IMR-90 (cell line): ENCODE measurements around the gene ARMC3. TPM values are rescaled to one million over a fixed set of nuclear protein-coding genes. Genes with fewer than 3 reads are reported as not detected.

Source experiments
- ATAC-seq: fragments of 200-7000 bp; cut with Tn5 transposase; 2 replicates; pipeline ENCODE4 v1.9.1; 2020; ENCODE audit warnings: low read depth, mild to moderate bottlenecking, moderate library complexity
- BruUV-seq: library from RNA; stranded (reverse); fragments of 400-500 nt; replicated peaks from 2 replicates; lab custom pipeline; 2021; lab: Mats Ljungman, UMichigan
- CTCF ChIA-PET: fragments of 300-600 bp; formaldehyde crosslinking; extraction: SDS; loops from one replicate; lab custom pipeline; 2021; ENCODE audit warnings: antibody characterized with exemption; lab: Yijun Ruan, JAX
- POLR2A ChIA-PET: fragments of 300-600 bp; sonication (Branson Sonifier 250); formaldehyde crosslinking; loops from one replicate; lab custom pipeline; 2022; ENCODE audit warnings: antibody characterized with exemption; ENCODE audit not compliant: unreplicated experiment; lab: Charles Lee
- DNase-seq: peaks from one replicate; pipeline ENCODE4 v3.0.0; 2013
- H2AFZ ChIP-seq: replicated peaks from 2 replicates; pipeline ENCODE3; 2013; ENCODE audit warnings: low read length, mild to moderate bottlenecking; ENCODE audit not compliant: poor library complexity
- H2AK5ac ChIP-seq: 2 replicates; pipeline ENCODE4 v1.6.1; 2013; ENCODE audit warnings: low read depth, low read length, inconsistent platforms
- H2AK9ac ChIP-seq: replicated peaks from 2 replicates; pipeline ENCODE3; 2013; ENCODE audit warnings: mild to moderate bottlenecking, low read depth, low read length, moderate library complexity; ENCODE audit not compliant: poor library complexity
- H2BK120ac ChIP-seq: 2 replicates; pipeline ENCODE4 v1.6.1; 2013; ENCODE audit warnings: low read depth, low read length, inconsistent platforms
- H2BK15ac ChIP-seq: 3 replicates; pipeline ENCODE4 v1.6.1; 2013; ENCODE audit warnings: low read depth, low read length, inconsistent platforms
- H2BK20ac ChIP-seq: 2 replicates; pipeline ENCODE4 v1.6.1; 2013; ENCODE audit warnings: low read depth, mild to moderate bottlenecking, inconsistent platforms, low read length, moderate library complexity
- H2BK5ac ChIP-seq: 2 replicates; pipeline ENCODE4 v1.6.1; 2013; ENCODE audit warnings: mild to moderate bottlenecking, low read depth, low read length, inconsistent platforms; ENCODE audit not compliant: poor library complexity, severe bottlenecking
- H3K14ac ChIP-seq: replicated peaks from 2 replicates; pipeline ENCODE4 v1.6.1; 2013; ENCODE audit warnings: low read depth, low read length, inconsistent platforms
- H3K18ac ChIP-seq: 2 replicates; pipeline ENCODE4 v1.6.1; 2013; ENCODE audit warnings: low read depth, low read length, control low read depth
- H3K23ac ChIP-seq: 2 replicates; pipeline ENCODE4 v1.6.1; 2013; ENCODE audit warnings: low read depth, low read length, inconsistent platforms
- H3K27ac ChIP-seq: 2 replicates; pipeline ENCODE4 v1.5.1; 2013; ENCODE audit warnings: mild to moderate bottlenecking, control low read depth, low read length; ENCODE audit not compliant: insufficient read depth
- H3K27me3 ChIP-seq: 2 replicates; pipeline ENCODE4 v1.6.1; 2013; ENCODE audit warnings: low read length; ENCODE audit not compliant: control insufficient read depth, insufficient read depth
- H3K36me3 ChIP-seq: 2 replicates; pipeline ENCODE4 v1.6.1; 2013; ENCODE audit warnings: low read length, mixed read lengths; ENCODE audit not compliant: control insufficient read depth, insufficient read depth
- H3K4ac ChIP-seq: 2 replicates; pipeline ENCODE4 v1.6.1; 2013; ENCODE audit warnings: low read depth, low read length, inconsistent platforms
- H3K4me1 ChIP-seq: 2 replicates; pipeline ENCODE4 v1.6.1; 2013; ENCODE audit warnings: low read length, mixed read lengths; ENCODE audit not compliant: control insufficient read depth, insufficient read depth
- H3K4me2 ChIP-seq: 2 replicates; pipeline ENCODE4 v1.6.1; 2013; ENCODE audit warnings: low read depth, mild to moderate bottlenecking, control low read depth, low read length, moderate library complexity
- H3K4me3 ChIP-seq: 2 replicates; pipeline ENCODE4 v1.5.1; 2013; ENCODE audit warnings: low read depth, mild to moderate bottlenecking, control low read depth, low read length, moderate library complexity; ENCODE audit not compliant: insufficient read depth
- H3K56ac ChIP-seq: 2 replicates; pipeline ENCODE4 v1.6.1; 2013; ENCODE audit warnings: low read length, inconsistent platforms; ENCODE audit not compliant: insufficient read depth; ENCODE audit errors: extremely low read depth
- H3K79me1 ChIP-seq, 2 experiments: 2 replicates each; pipeline ENCODE4 v1.6.1; 2013; ENCODE audit warnings: low read length in 2 of 2, inconsistent platforms in 1 of 2, low read depth in 1 of 2
- H3K9ac ChIP-seq: 2 replicates; pipeline ENCODE4 v1.6.1; 2013; ENCODE audit warnings: low read depth, low read length, control low read depth
- H3K9me1 ChIP-seq: 2 replicates; pipeline ENCODE4 v1.6.1; 2013; ENCODE audit warnings: low read length, inconsistent platforms; ENCODE audit not compliant: insufficient read depth
- H3K9me3 ChIP-seq: 2 replicates; pipeline ENCODE4 v1.6.1; 2013; ENCODE audit warnings: low read length; ENCODE audit not compliant: control insufficient read depth, insufficient read depth
- H4K20me1 ChIP-seq: 2 replicates; pipeline ENCODE4 v1.6.1; 2013; ENCODE audit warnings: low read length, inconsistent platforms; ENCODE audit not compliant: insufficient read depth
- H4K5ac ChIP-seq: 2 replicates; pipeline ENCODE4 v1.6.1; 2013; ENCODE audit warnings: mild to moderate bottlenecking, low read depth, low read length, control low read depth
- H4K8ac ChIP-seq, 2 experiments: 2 replicates each; pipeline ENCODE4 v1.6.1; 2013; ENCODE audit warnings: low read depth in 2 of 2, low read length in 2 of 2, control low read depth in 1 of 2, inconsistent platforms in 1 of 2
- H4K91ac ChIP-seq: 2 replicates; pipeline ENCODE4 v1.6.1; 2013; ENCODE audit warnings: low read depth, low read length, inconsistent platforms; ENCODE audit not compliant: insufficient read depth
- CEBPB ChIP-seq: IDR thresholded peaks from 2 replicates; pipeline ENCODE4 v1.6.1; 2012; ENCODE audit warnings: low read depth, low read length, improper control_type of control experiment
- CHD1 ChIP-seq: IDR thresholded peaks from 2 replicates; pipeline ENCODE4 v1.6.1; 2012; ENCODE audit warnings: low read depth, low read length, improper control_type of control experiment
- CTCF ChIP-seq: conservative IDR thresholded peaks from 2 replicates; pipeline ENCODE4 v1.5.1; 2012; ENCODE audit warnings: mild to moderate bottlenecking, low read depth, low read length, improper control_type of control experiment
- MAFK ChIP-seq: IDR thresholded peaks from 2 replicates; pipeline ENCODE4 v1.6.1; 2012; ENCODE audit warnings: low read depth, low read length, improper control_type of control experiment
- MAZ ChIP-seq: IDR thresholded peaks from 2 replicates; pipeline ENCODE4 v1.6.1; 2012; ENCODE audit warnings: low read depth, mild to moderate bottlenecking, low read length, improper control_type of control experiment, moderate library complexity, borderline replicate concordance
- MXI1 ChIP-seq: IDR thresholded peaks from 2 replicates; pipeline ENCODE4 v1.6.1; 2012; ENCODE audit warnings: low read depth, mild to moderate bottlenecking, low read length, moderate library complexity, borderline replicate concordance
- POLR2A ChIP-seq: IDR thresholded peaks from 2 replicates; pipeline ENCODE4 v1.6.1; 2012; ENCODE audit warnings: mild to moderate bottlenecking, low read depth, low read length
- RAD21 ChIP-seq: IDR thresholded peaks from 2 replicates; pipeline ENCODE4 v1.6.1; 2012; ENCODE audit warnings: low read length, improper control_type of control experiment
- RCOR1 ChIP-seq: IDR thresholded peaks from 2 replicates; pipeline ENCODE4 v1.6.1; 2012; ENCODE audit warnings: mild to moderate bottlenecking, low read length, improper control_type of control experiment; ENCODE audit not compliant: insufficient replicate concordance
- RFX5 ChIP-seq: IDR thresholded peaks from 2 replicates; pipeline ENCODE4 v1.8.0; 2012; ENCODE audit warnings: low read depth, mild to moderate bottlenecking, low read length, moderate library complexity
- SMC3 ChIP-seq: fragments of 150-350 bp; IDR thresholded peaks from 2 replicates; pipeline ENCODE4 v1.6.1; 2016; ENCODE audit warnings: low read depth, mild to moderate bottlenecking, antibody characterized with exemption, low read length, moderate library complexity
- USF2 ChIP-seq: fragments of 150-350 bp; IDR thresholded peaks from 2 replicates; pipeline ENCODE4 v1.6.1; 2017; ENCODE audit warnings: mild to moderate bottlenecking, antibody characterized with exemption, low read length, low read depth
- WGBS, 2 experiments: methylation state at CpG; one replicate each; pipeline versions ENCODE4 v1.1.5 to v1.1.7; 2013; ENCODE audit warnings: missing lambda C conversion rate in 2 of 2; ENCODE audit not compliant: insufficient read length in 1 of 2; ENCODE audit errors: extremely low coverage in 2 of 2; 5-methylcytosine and 5-hydroxymethylcytosine counted together
- dilution Hi-C: fragments of 300-500 bp; cut with HindIII; formaldehyde crosslinking; loops from one replicate; pipeline ENCODE4 v1.14.3; 2018; ENCODE audit warnings: low sequenced_read_pairs; ENCODE audit not compliant: unreplicated experiment
- in situ Hi-C: fragments of 300-500 bp; cut with MboI; formaldehyde crosslinking; loops from 3 replicates; pipeline ENCODE4 v1.14.3; 2019; ENCODE audit warnings: low sequenced_read_pairs, inconsistent platforms, mixed read lengths
- intact Hi-C: fragments of 100-400 bp; cut with micrococcal nuclease; formaldehyde crosslinking; loops from 2 replicates; pipeline ENCODE4 v1.10.0; 2022
- polyA plus RNA-seq, 3 experiments: library from polyadenylated mRNA; depleted of rRNA; stranded (reverse); fragments of >200 nt; gene quantifications; 2 replicates each; pipeline ENCODE4 v1.2.3, GENCODE V29; 2012; ENCODE audit warnings: low replicate concordance in 1 of 3
- total RNA-seq: library from RNA; depleted of rRNA; stranded (reverse); fragments of >200 nt; gene quantifications from 2 replicates; pipeline ENCODE4 v1.2.3, GENCODE V29; 2012

ARMC3 gene
- total and polyA plus RNA-seq, 2 of the 4 experiments (the other 2 are of a cell fraction) = not detected

GRCh38 chr10:22992621-22993020 is 64.8 kb downstream of the ARMC3 start:
- WGBS, 2 experiments = 37% methylated on average over 4 of the region's 8 CpGs; no CpG with 5 or more reads in 1 of the 2 experiments
- Histone ChIP-seq H3K4me1 (no peaks in the 10 kb centered on the region), H2AFZ (no peak overlapping the region), H3K9me1 (no peaks in the 10 kb centered on the region), H2BK120ac (no peak overlapping the region), H3K14ac (no peak overlapping the region), H3K4ac (no peak overlapping the region), H2AK9ac (no peak overlapping the region), H3K18ac (no peak overlapping the region), H3K4me3 (no peak overlapping the region), H2BK15ac (no peak overlapping the region), H3K27me3 (peaks cover 24% of the 10 kb centered on the region), H4K5ac (no peak overlapping the region), H4K91ac (no peak overlapping the region), H3K56ac (no peak overlapping the region), H3K9ac (no peak overlapping the region), H3K36me3 (no peaks in the 10 kb centered on the region), H4K8ac (no peak overlapping the region), H3K9me3 (no peaks in the 10 kb centered on the region), H3K27ac (no peak overlapping the region), H2BK5ac (no peak overlapping the region), H3K23ac (no peak overlapping the region), H2BK20ac (no peak overlapping the region), H4K20me1 (no peaks in the 10 kb centered on the region; the same call in 1 of the 2 replicates), H3K4me2 (no peak overlapping the region), H3K79me1 (no peaks in the 10 kb centered on the region), H2AK5ac (no peak overlapping the region)
- ChIA-PET POLR2A (no interaction called here), CTCF (no interaction called here)
- BruUV-seq = no TSS peak
- no peak for TF ChIP-seq CTCF
- no peak for TF ChIP-seq MXI1
- no peak for TF ChIP-seq CEBPB
- TF ChIP-seq RCOR1 = no peak
- TF ChIP-seq MAZ = no peak
- no peak for TF ChIP-seq CHD1
- no peak for TF ChIP-seq RFX5
- TF ChIP-seq USF2 = no peak
- TF ChIP-seq RAD21 = no peak
- no peak for TF ChIP-seq MAFK
- TF ChIP-seq POLR2A = no peak
- TF ChIP-seq SMC3 = no peak
- in situ Hi-C loops (loop anchor here (5.0 to 25.0 kb wide), 2 partner anchors 985 to 1505 kb away; no protein-coding TSS in a partner anchor), dilution Hi-C loops (no loop called here), intact Hi-C loops (no loop called here)
- DNase-seq (no peak), ATAC-seq (no peak)
